Astrocyte of the cerebellum (primary cell): ENCODE measurements around the gene A2ML1.

Experiments
- DNase-seq: peaks from one replicate; pipeline ENCODE4 v3.0.0-alpha.2; 2011; ENCODE audit warnings: low read depth
- H3K4me3 ChIP-seq: 2 replicates; pipeline ENCODE4 v1.5.1; 2011; ENCODE audit warnings: mild to moderate bottlenecking, low read depth, low read length, moderate library complexity
- in situ Hi-C: cut with HindIII; loops from 2 replicates; pipeline ENCODE4 v1.10.0; 2017; ENCODE audit warnings: low sequenced_read_pairs
- TF ChIP-seq, protein P1 (sequence below): IDR thresholded peaks from 2 replicates; pipeline ENCODE4 v1.5.1; 2012; ENCODE audit warnings: low read length, low read depth, moderate library complexity, mild to moderate bottlenecking; ENCODE audit errors: missing control alignments

A2ML1 gene

DNA sequence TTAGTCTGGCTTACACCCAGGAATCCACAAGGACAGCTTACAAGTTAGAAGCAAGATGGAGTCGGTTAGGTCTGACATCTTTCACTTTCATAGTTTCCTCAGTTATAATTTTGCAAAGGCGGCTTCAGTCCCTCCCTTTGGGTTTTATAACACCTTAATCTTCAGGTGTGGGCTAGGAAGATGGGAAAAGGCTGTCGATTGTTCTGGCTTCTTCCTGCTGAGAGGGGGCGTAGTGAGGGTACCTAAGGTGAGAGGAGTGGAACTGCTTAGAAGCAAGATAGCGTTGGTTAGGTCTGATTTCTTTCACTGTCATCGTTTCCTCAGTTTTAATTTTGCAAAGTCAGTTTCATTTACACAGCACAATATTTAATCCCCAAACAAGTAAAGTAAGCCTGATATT is 10.1 kb downstream of the A2ML1 start:
- in situ Hi-C loops, result no loop called here
- H3K4me3 ChIP-seq, result no peak overlapping the region
- DNase-seq, result no peak
- TF ChIP-seq, protein P1, sequence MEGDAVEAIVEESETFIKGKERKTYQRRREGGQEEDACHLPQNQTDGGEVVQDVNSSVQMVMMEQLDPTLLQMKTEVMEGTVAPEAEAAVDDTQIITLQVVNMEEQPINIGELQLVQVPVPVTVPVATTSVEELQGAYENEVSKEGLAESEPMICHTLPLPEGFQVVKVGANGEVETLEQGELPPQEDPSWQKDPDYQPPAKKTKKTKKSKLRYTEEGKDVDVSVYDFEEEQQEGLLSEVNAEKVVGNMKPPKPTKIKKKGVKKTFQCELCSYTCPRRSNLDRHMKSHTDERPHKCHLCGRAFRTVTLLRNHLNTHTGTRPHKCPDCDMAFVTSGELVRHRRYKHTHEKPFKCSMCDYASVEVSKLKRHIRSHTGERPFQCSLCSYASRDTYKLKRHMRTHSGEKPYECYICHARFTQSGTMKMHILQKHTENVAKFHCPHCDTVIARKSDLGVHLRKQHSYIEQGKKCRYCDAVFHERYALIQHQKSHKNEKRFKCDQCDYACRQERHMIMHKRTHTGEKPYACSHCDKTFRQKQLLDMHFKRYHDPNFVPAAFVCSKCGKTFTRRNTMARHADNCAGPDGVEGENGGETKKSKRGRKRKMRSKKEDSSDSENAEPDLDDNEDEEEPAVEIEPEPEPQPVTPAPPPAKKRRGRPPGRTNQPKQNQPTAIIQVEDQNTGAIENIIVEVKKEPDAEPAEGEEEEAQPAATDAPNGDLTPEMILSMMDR, result no peak

GRCh38 chr12:8834230-8834629 is 11.8 kb downstream of the A2ML1 start:
- in situ Hi-C loops, result no loop called here
- TF ChIP-seq, protein P1, result no peak

DNA sequence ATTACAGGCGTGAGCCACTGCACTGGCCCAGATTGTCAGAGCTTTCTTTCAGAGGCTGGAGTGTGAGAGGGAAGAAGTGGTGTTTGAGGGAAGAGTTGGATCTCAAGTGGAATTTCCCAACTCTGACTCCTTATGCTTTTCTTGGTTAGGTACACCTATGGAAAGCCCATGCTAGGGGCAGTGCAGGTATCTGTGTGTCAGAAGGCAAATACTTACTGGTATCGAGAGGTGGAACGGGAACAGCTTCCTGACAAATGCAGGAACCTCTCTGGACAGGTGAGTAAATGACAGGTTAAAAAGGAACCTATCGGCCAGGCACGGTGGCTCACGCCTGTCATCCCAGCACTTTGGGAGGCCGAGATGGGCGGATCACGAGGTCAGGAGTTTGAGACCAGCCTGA is 14.9 kb downstream of the A2ML1 start:
- in situ Hi-C loops, result no loop called here

More at GRCh38 chr12:8834230-8834629, 11.8 kb downstream of the A2ML1 start:
- H3K4me3 ChIP-seq, result no peak overlapping the region
- DNase-seq, result no peak

DNA sequence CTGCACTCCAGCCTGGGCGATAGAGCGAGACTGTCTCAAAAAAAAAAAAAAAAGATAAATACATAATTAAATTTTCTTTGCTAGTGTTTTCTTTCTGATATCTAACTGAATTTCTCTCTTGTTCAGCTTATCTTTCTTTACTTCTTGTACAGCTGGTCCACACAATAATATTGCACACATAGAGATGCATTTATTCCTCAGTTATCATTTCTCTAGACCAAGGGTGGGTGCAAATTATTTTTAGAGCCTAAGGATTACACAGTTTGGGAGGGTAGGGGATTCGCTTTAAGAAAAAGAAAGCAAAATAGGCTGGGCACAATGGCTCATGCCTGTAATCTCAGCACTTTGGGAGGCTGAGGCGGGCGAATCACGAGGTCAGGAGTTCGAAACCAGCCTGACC is 17.9 kb downstream of the A2ML1 start:
- no peak for DNase-seq
- in situ Hi-C loops, result no loop called here
- TF ChIP-seq, protein P1, result no peak

More for the DNA sequence above, 14.9 kb downstream of the A2ML1 start:
- no peak overlapping the region for H3K4me3 ChIP-seq
- DNase-seq, result no peak
- TF ChIP-seq, protein P1, result no peak

DNA sequence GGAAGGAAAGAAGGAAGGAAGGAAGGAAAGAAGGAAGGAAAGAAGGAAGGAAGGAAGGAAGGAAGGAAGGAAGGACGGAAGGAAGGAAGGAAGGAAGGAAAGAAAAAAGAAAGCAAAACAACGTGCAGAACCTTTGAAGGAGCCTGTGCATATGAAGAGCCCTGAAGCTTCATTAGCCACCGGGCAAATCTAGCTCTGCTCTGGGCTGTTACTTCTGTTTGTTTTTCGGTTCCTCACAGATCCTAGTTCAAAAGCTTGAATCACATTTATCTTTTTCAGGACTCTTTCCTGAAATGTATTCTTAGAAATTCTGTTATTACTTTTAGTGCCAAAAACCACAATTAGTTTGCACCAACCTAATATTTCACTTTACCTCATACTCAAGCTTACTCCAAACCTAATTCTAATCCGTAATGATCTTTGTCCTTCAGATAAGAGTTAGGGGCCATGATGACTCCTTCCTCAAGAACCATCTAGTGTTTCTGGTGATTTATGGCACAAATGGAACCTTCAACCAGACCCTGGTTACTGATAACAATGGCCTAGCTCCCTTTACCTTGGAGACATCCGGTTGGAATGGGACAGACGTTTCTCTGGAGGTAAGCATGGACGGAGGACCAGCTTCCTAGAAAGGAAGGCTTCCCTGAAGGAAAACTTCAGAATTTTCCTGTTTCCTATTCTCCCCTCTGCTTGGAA is 18.7 kb downstream of the A2ML1 start:
- H3K4me3 ChIP-seq, result no peak overlapping the region
- in situ Hi-C loops, result no loop called here
- DNase-seq, result no peak
- TF ChIP-seq, protein P1, result no peak

More for the DNA sequence above, 17.9 kb downstream of the A2ML1 start:
- no peak overlapping the region for H3K4me3 ChIP-seq

DNA sequence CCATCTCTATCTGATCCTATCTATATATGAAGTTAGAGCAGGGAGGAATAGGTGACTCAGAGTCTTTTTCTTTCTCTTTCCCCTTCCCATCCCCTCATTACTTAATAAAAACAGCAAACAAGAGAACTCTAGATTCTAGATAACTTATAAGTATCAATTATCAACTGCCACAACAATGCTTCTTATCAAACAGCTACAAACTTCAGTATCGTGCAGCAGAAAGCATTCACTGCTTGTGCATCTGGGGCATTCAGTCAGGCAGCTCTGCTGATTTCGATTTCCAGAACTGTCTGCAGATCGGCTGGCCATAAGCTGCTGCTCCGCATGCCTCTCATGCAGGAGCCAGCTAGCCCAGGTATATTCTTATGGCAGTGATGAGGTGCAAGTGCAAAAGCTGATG is 19.4 kb downstream of the A2ML1 start:
- TF ChIP-seq, protein P1, result no peak
- in situ Hi-C loops, result no loop called here
- DNase-seq, result no peak
- H3K4me3 ChIP-seq, result no peak overlapping the region
